ENCODE measurements around the gene PRRT1B.

- no peak for TF ChIP-seq CTCF (IDR thresholded peaks at IDR 0.05; ENCODE audit: low read length)
- TF ChIP-seq EZH2 (IDR thresholded peaks at IDR 0.05; ENCODE audit: borderline replicate concordance, low read length) = no peak
These were observed 47.9 kb downstream of the PRRT1B start for GRCh38 chr9:131593091-131593820.

All from OCI-LY1 (cell line).